HepG2 (cell line): Measurements from ENCODE around the gene ZNF217. TPM values are rescaled to one million over a fixed set of nuclear protein-coding genes. Genes with fewer than 3 reads are reported as not detected.

ENCODE experiments used
- ATAC-seq: fragments of 200-7000 bp; cut with Tn5 transposase; 3 replicates; pipeline ENCODE4 v1.9.1; 2020; ENCODE audit warnings: mild to moderate bottlenecking, moderate library complexity
- BruUV-seq: library from RNA; stranded (reverse); fragments of 400-500 nt; replicated peaks from 2 replicates; lab custom pipeline; 2021; lab: Mats Ljungman, UMichigan
- CTCF ChIA-PET: fragments of 300-600 bp; formaldehyde crosslinking; extraction: SDS; loops from one replicate; lab custom pipeline; 2021; ENCODE audit warnings: low total read pairs, inconsistent platforms, low intra/inter-chr PET ratio; lab: Yijun Ruan, JAX
- POLR2A ChIA-PET: fragments of 350-600 bp; sonication (Branson Sonifier 250); formaldehyde crosslinking; loops from one replicate; lab custom pipeline; 2020; ENCODE audit warnings: antibody characterized with exemption, inconsistent platforms; lab: Yijun Ruan, JAX
- DNase-seq: peaks from one replicate; pipeline ENCODE4 v3.0.0-alpha.2; 2015; ENCODE audit warnings: low spot score
- FAIRE-seq: peaks from 3 replicates; lab custom pipeline; 2011; peaks lifted over from hg19 to GRCh38; lab: Jason Lieb, UNC
- H2AFZ ChIP-seq: one replicate; pipeline ENCODE4 v1.6.1; 2011; ENCODE audit warnings: low read length, inconsistent platforms
- H3K27ac ChIP-seq: fragments of 300-600 bp; 3 replicates; pipeline ENCODE4 v1.8.0; 2011; ENCODE audit warnings: mixed run types, mild to moderate bottlenecking, mixed read lengths, low read length, inconsistent platforms; ENCODE audit not compliant: insufficient read depth; ENCODE audit errors: extremely low read length
- H3K27me3 ChIP-seq, 2 experiments: fragments of 200-600 bp in 1 of 2; 2 replicates in 1 of 2; 3 replicates in 1 of 2; pipeline versions ENCODE4 v1.6.0 to v1.8.0; 2011; ENCODE audit warnings: low read length in 2 of 2, mild to moderate bottlenecking in 2 of 2, moderate library complexity in 2 of 2, inconsistent platforms in 1 of 2; ENCODE audit not compliant: insufficient read depth in 2 of 2, control insufficient read depth in 1 of 2
- H3K36me3 ChIP-seq, 2 experiments: fragments of 200-600 bp in 1 of 2; replicated peaks in 1 of 2; 2 replicates in 1 of 2; 3 replicates in 1 of 2; pipeline versions ENCODE4 v1.5.1 to v1.8.0; 2011; ENCODE audit warnings: low read length in 2 of 2, inconsistent platforms in 1 of 2; ENCODE audit not compliant: insufficient read depth in 2 of 2, control insufficient read depth in 1 of 2
- H3K4me1 ChIP-seq: 2 replicates; pipeline ENCODE4 v1.5.1; 2012; ENCODE audit warnings: low read length, inconsistent platforms; ENCODE audit not compliant: insufficient read depth
- H3K4me2 ChIP-seq: 2 replicates; pipeline ENCODE4 v1.6.0; 2011; ENCODE audit warnings: low read depth, low read length, inconsistent platforms
- H3K4me3 ChIP-seq, 3 experiments: fragments of 200-600 bp in 1 of 3; sonication (generic), shearing (Covaris generic) in 1 of 3; replicated peaks in 1 of 3; 2 replicates each; pipeline ENCODE4 v1.5.1; 2011 to 2016; ENCODE audit warnings: low read length in 3 of 3, inconsistent platforms in 2 of 3, low read depth in 2 of 3, mild to moderate bottlenecking in 2 of 3, control low read depth in 1 of 3, mixed read lengths in 1 of 3; ENCODE audit not compliant: insufficient read depth in 1 of 3
- H3K79me2 ChIP-seq: one replicate; pipeline ENCODE4 v1.6.1; 2011; ENCODE audit warnings: low read length, inconsistent platforms; ENCODE audit not compliant: insufficient read depth
- H3K9ac ChIP-seq: 2 replicates; pipeline ENCODE4 v1.6.0; 2011; ENCODE audit warnings: mild to moderate bottlenecking, low read depth, low read length, inconsistent platforms; ENCODE audit not compliant: insufficient read depth
- H3K9me3 ChIP-seq: 2 replicates; pipeline ENCODE4 v1.5.1; 2012; ENCODE audit warnings: mild to moderate bottlenecking, low read length
- H4K20me1 ChIP-seq: 2 replicates; pipeline ENCODE4 v1.6.0; 2011; ENCODE audit warnings: inconsistent platforms, mild to moderate bottlenecking, low read length, moderate library complexity; ENCODE audit not compliant: insufficient read depth
- ELF4 ChIP-seq: sonication (generic); formaldehyde crosslinking; IDR thresholded peaks from 2 replicates; pipeline ENCODE4 v1.5.0; 2020; ENCODE audit warnings: missing genetic modification reagents, mild to moderate bottlenecking, moderate library complexity, borderline replicate concordance
- FOXP4 ChIP-seq: sonication (generic); formaldehyde crosslinking; IDR thresholded peaks from 2 replicates; pipeline ENCODE4 v1.4.0; 2020; ENCODE audit warnings: missing genetic modification reagents
- IKZF5 ChIP-seq: IDR thresholded peaks from 2 replicates; pipeline ENCODE4 v1.6.1; 2018; ENCODE audit warnings: missing genetic modification reagents, mild to moderate bottlenecking, missing compliant biosample characterization
- NCOA1 ChIP-seq: sonication (generic); formaldehyde crosslinking; IDR thresholded peaks from 2 replicates; pipeline ENCODE4 v1.9.0; 2021; ENCODE audit warnings: missing genetic modification reagents
- TBX3 ChIP-seq: fragments of 450-650 bp; IDR thresholded peaks from 2 replicates; pipeline ENCODE4 v1.6.1; 2017; ENCODE audit warnings: antibody characterized with exemption, mild to moderate bottlenecking, inconsistent platforms, borderline replicate concordance
- UBTF ChIP-seq: sonication (generic); formaldehyde crosslinking; IDR thresholded peaks from 2 replicates; pipeline ENCODE4 v1.4.0; 2020; ENCODE audit warnings: mild to moderate bottlenecking, missing genetic modification reagents
- YEATS2 ChIP-seq: sonication (generic); formaldehyde crosslinking; IDR thresholded peaks from 2 replicates; pipeline ENCODE4 v1.4.0; 2020; ENCODE audit warnings: missing genetic modification reagents, borderline replicate concordance
- ZBTB38 ChIP-seq: sonication (generic); formaldehyde crosslinking; IDR thresholded peaks from 2 replicates; pipeline ENCODE4 v1.5.1; 2020; ENCODE audit warnings: mild to moderate bottlenecking, missing genetic modification reagents
- ZFP41 ChIP-seq: sonication (generic); formaldehyde crosslinking; IDR thresholded peaks from 2 replicates; pipeline ENCODE4 v1.4.0; 2020; ENCODE audit warnings: mild to moderate bottlenecking, missing genetic modification reagents, borderline replicate concordance
- ZNF414 ChIP-seq: sonication (generic); formaldehyde crosslinking; IDR thresholded peaks from 2 replicates; pipeline ENCODE4 v1.5.0; 2020; ENCODE audit warnings: missing genetic modification reagents
- ZSCAN31 ChIP-seq: sonication (generic); formaldehyde crosslinking; IDR thresholded peaks from 2 replicates; pipeline ENCODE4 v1.5.0; 2020; ENCODE audit warnings: low read depth, mild to moderate bottlenecking, missing genetic modification reagents
- WGBS: methylation state at CpG from one replicate; pipeline ENCODE4 v1.1.6; 2017; ENCODE audit warnings: low lambda C conversion rate; 5-methylcytosine and 5-hydroxymethylcytosine counted together
- in situ Hi-C: cut with HindIII; loops from 2 replicates; pipeline ENCODE4 v1.10.0; 2017; ENCODE audit warnings: low pct_unique_long_range_greater_than_20kb; ENCODE audit not compliant: extremely low pct_ligation_motif_present
- intact Hi-C: fragments of 100-400 bp; cut with micrococcal nuclease; formaldehyde crosslinking; loops from one replicate; pipeline ENCODE4 v1.10.0; 2022; ENCODE audit not compliant: unreplicated experiment
- polyA plus RNA-seq, 8 experiments: library from polyadenylated mRNA; depleted of rRNA in 3 of 8; stranded (reverse) in 7 of 8; unstranded in 1 of 8; fragments of >200 nt; fragmentation: Illumina TruSeq in 4 of 8; extraction: Trizol in 4 of 8; gene quantifications; 2 replicates each; pipeline versions ENCODE4 v1.2.1 to v1.2.3, GENCODE V29; 2011 to 2016; ENCODE audit warnings: low read depth in 4 of 8, missing spikeins in 1 of 8, mixed read lengths in 1 of 8; ENCODE audit not compliant: insufficient read depth in 1 of 8
- total RNA-seq, 5 experiments: library from RNA; depleted of rRNA; stranded (reverse); fragments of >200 nt; fragmentation: Illumina TruSeq; extraction: Trizol; gene quantifications; 2 replicates each; pipeline ENCODE4 v1.2.3, GENCODE V29; 2016; ENCODE audit warnings: low read depth in 1 of 5

Gene ZNF217
- total and polyA plus RNA-seq, 2 of the 13 experiments (the other 11 are each of a cell fraction or from before 2014, with no cell fraction given), result 22.3 to 29.8 TPM

DNA sequence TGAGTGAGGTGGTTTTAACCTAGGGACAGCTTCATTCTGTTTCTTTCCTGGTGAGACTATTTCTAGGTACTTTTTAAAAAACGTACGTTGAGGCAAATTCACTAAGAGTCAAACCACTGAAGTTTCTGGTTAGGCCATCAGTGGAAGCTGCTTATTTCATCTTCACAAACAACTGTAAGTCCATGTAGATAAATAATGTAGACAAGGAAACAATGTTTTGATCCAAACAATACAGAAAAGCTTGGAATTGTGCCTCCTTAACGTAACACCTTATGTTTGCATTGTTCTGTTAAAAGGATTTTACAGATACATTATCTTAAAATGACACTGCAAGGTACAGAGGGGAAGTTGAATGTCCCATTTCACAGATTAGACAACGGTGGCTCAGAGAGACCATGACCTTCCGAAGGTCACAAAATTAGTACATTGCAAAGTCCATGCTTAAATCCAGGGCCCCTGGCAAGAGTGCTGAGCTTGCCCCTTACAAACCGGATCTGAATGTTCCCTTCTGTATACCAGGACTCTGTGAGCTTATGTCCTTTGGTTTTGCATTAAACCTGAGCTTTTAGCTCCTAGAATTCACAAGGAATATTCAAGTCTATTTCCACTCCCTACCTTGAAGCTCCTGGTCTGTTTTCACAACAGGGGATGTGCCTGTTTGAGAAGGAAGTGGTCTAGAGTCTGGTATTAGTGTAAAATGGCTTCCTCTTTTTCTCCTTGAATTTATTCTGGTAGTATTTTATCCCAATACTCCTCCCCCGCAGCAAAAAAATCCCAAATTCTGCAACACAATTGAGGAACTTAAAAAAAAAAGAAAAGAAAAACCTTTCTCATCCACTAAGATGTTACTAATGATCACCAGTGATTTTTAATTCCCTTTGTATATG, 28.9 kb upstream of the ZNF217 start (continued):
- no peak for TF ChIP-seq ZNF414 (CRISPR knock-in tag)
- TF ChIP-seq FOXP4, result peak; percentile 73
- TF ChIP-seq ZFP41 (CRISPR knock-in tag), result no peak
- no peak for TF ChIP-seq TBX3

DNA sequence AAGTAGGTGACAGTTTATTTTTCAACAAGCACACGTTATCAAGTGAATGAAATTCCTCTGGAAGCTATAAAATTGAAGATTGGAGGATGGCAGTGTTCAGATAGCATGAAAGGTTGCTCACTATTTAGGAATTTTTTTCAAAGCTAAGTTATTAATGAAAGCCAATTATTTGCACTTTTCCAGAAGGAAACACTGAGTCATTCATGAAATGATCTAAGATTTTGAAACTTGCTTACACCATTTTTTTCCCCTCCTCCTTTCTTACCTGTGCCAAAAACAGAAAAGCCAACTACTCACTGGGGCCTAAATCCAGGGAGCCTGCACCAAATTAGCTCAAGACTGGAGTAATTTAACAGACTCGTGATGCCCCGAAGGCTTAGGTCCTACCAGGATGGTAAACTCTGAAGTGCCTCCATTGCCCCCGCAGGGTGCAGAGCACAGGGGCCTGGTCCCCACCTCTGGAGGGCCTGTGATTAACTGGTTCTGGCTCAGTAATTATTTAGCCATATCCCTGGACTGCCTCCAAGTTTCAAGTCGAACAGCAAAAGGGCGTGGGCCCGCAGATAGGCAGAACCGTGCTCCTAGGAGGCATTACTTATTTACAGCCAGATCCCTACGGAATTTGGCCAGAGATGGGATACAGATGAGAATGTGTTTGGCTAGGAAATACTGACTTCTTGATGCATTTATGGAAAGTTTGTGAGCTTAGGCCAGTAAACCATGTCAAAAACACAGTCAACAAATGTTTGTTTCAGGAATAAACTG, 28.0 kb upstream of the ZNF217 start:
- H3K36me3 ChIP-seq, result no peaks in the 10 kb centered on the region
- peak overlapping the region; percentile 83 for H3K4me2 ChIP-seq
- CTCF ChIA-PET, result no interaction called here
- 10% methylated on average over 9 of the region's 9 CpGs for WGBS
- H3K9me3 ChIP-seq, result no peaks in the 10 kb centered on the region
- H2AFZ ChIP-seq, result peak overlapping the region; percentile 73
- no peaks in the 10 kb centered on the region for H3K79me2 ChIP-seq
- no peaks in the 10 kb centered on the region for H4K20me1 ChIP-seq
- H3K27me3 ChIP-seq, result no peaks in the 10 kb centered on the region
- POLR2A ChIA-PET, result interaction anchor here (0.6 to 5.2 kb wide), 20 partner anchors 8 to 483 kb away, joined by 3 to 147 read pairs (median 22); partner anchors contain the start of gene ZNF217
- peak overlapping the region; percentile 93 for H3K27ac ChIP-seq
- in situ Hi-C loops (no loop called here), intact Hi-C loops (loop anchor here (2.0 kb wide), 1 partner anchor 25 kb away; no protein-coding TSS in a partner anchor)
- no TSS peak for BruUV-seq
- H3K9ac ChIP-seq, result peak overlapping the region; percentile 76
- H3K4me1 ChIP-seq, result peaks cover 38% of the 10 kb centered on the region
- DNase-seq (peak; percentile 45), FAIRE-seq (no peak), ATAC-seq (peak; percentile 61)
- H3K4me3 ChIP-seq, result peak overlapping the region; percentile 37 to 66 (median 66)
- TF ChIP-seq UBTF (CRISPR knock-in tag) (0 out of 2 replicates have a peak, but pooled peaks have one; percentile 14), NCOA1 (CRISPR knock-in tag) (peak; percentile 86; the same call in 1 of the 2 replicates), IKZF5 (CRISPR knock-in tag) (peak; percentile 72), ELF4 (CRISPR knock-in tag) (no peak), ZSCAN31 (no peak), YEATS2 (peak; percentile 21; the same call in 1 of the 2 replicates), ZBTB38 (peak; percentile 57; the same call in 1 of the 2 replicates)
